H1 (cell line): ENCODE results near the gene NETO2. TPM values are rescaled to one million over a fixed set of nuclear protein-coding genes. Genes with fewer than 3 reads are reported as not detected.

Experiments
- CTCF ChIA-PET: fragments of 300-600 bp; sonication (Branson Sonifier 250); formaldehyde crosslinking; loops from one replicate; lab custom pipeline; 2021; ENCODE audit not compliant: partially characterized antibody; lab: Charles Lee
- POLR2A ChIA-PET: fragments of 300-600 bp; sonication (Branson Sonifier 250); formaldehyde crosslinking; loops from one replicate; lab custom pipeline; 2021; ENCODE audit warnings: inconsistent platforms; ENCODE audit not compliant: partially characterized antibody; lab: Charles Lee
- DNase-seq, 2 experiments: peaks; one replicate each; pipeline versions ENCODE4 v3.0.0 to v3.0.0-alpha.2; 2010 to 2022; ENCODE audit warnings: low spot score in 2 of 2, low read depth in 1 of 2, mixed read lengths in 1 of 2
- FAIRE-seq: peaks from 2 replicates; lab custom pipeline; 2011; peaks lifted over from hg19 to GRCh38; lab: Jason Lieb, UNC
- H2AFZ ChIP-seq: 2 replicates; pipeline ENCODE4 v1.8.1; 2012; ENCODE audit warnings: low read length, inconsistent platforms
- H2AK5ac ChIP-seq: 2 replicates; pipeline ENCODE4 v1.6.1; 2013; ENCODE audit warnings: low read depth, low read length
- H2BK120ac ChIP-seq: replicated peaks from 2 replicates; pipeline ENCODE3; 2013; ENCODE audit warnings: low read depth, low read length, inconsistent platforms
- H2BK12ac ChIP-seq: 2 replicates; pipeline ENCODE4 v1.6.1; 2013; ENCODE audit warnings: low read depth, low read length
- H2BK15ac ChIP-seq: 2 replicates; pipeline ENCODE4 v1.6.1; 2013; ENCODE audit warnings: low read length
- H2BK20ac ChIP-seq: 2 replicates; pipeline ENCODE4 v1.6.1; 2013; ENCODE audit warnings: low read length
- H2BK5ac ChIP-seq: 2 replicates; pipeline ENCODE4 v1.6.1; 2013; ENCODE audit warnings: low read depth, low read length
- H3K14ac ChIP-seq: 2 replicates; pipeline ENCODE4 v1.6.1; 2013; ENCODE audit warnings: inconsistent platforms; ENCODE audit not compliant: insufficient read length
- H3K18ac ChIP-seq: 2 replicates; pipeline ENCODE4 v1.6.1; 2013; ENCODE audit warnings: low read length; ENCODE audit errors: extremely low read depth
- H3K23ac ChIP-seq: 2 replicates; pipeline ENCODE4 v1.6.1; 2013; ENCODE audit warnings: inconsistent platforms; ENCODE audit not compliant: insufficient read length
- H3K23me2 ChIP-seq: 2 replicates; pipeline ENCODE4 v1.6.1; 2013; ENCODE audit warnings: low read depth, low read length
- H3K27ac ChIP-seq: 2 replicates; pipeline ENCODE4 v1.6.1; 2011; ENCODE audit warnings: low read depth, low read length, inconsistent platforms
- H3K27me3 ChIP-seq, 4 experiments: replicated peaks in 1 of 4; 1 replicate in 1 of 4; 2 replicates in 3 of 4; pipeline versions ENCODE4 v1.6.1 to v1.8.1; 2011 to 2013; ENCODE audit warnings: low read length in 3 of 4, mild to moderate bottlenecking in 3 of 4, inconsistent platforms in 2 of 4, mixed read lengths in 2 of 4, moderate library complexity in 1 of 4; ENCODE audit not compliant: control insufficient read depth in 3 of 4, insufficient read depth in 3 of 4; ENCODE audit errors: extremely low read depth in 1 of 4
- H3K36me3 ChIP-seq, 4 experiments: 2 replicates each; pipeline versions ENCODE4 v1.6.1 to v1.8.1; 2011 to 2013; ENCODE audit warnings: mild to moderate bottlenecking in 4 of 4, low read length in 3 of 4, moderate library complexity in 2 of 4, control low read depth in 1 of 4, inconsistent platforms in 1 of 4; ENCODE audit not compliant: insufficient read depth in 4 of 4, control insufficient read depth in 2 of 4
- H3K4ac ChIP-seq: replicated peaks from 2 replicates; pipeline ENCODE3; 2013; ENCODE audit warnings: low read length, low read depth, mixed read lengths, inconsistent platforms; ENCODE audit not compliant: insufficient read length
- H3K4me1 ChIP-seq, 4 experiments: replicated peaks in 1 of 4; 1 replicate in 1 of 4; 2 replicates in 3 of 4; pipeline versions ENCODE4 v1.6.1 to v1.8.1; 2011 to 2013; ENCODE audit warnings: low read length in 3 of 4, inconsistent platforms in 2 of 4, mixed read lengths in 1 of 4; ENCODE audit not compliant: insufficient read depth in 4 of 4, control insufficient read depth in 3 of 4
- H3K4me2 ChIP-seq, 2 experiments: 2 replicates each; pipeline versions ENCODE4 v1.6.1 to v1.8.1; 2011 to 2013; ENCODE audit warnings: low read depth in 2 of 2, low read length in 2 of 2, control low read depth in 1 of 2, inconsistent platforms in 1 of 2, mild to moderate bottlenecking in 1 of 2; ENCODE audit not compliant: insufficient read depth in 1 of 2
- H3K4me3 ChIP-seq, 4 experiments: fragments of 200-600, 300-600 bp in 1 of 4; sonication (generic), shearing (Covaris generic), sonication (Bioruptor Twin) in 1 of 4; 2 replicates each; pipeline versions ENCODE4 v1.5.1 to v1.8.1; 2011 to 2016; ENCODE audit warnings: low read length in 4 of 4, low read depth in 3 of 4, control low read depth in 2 of 4, inconsistent platforms in 2 of 4, mild to moderate bottlenecking in 2 of 4, mixed read lengths in 1 of 4, moderate library complexity in 1 of 4; ENCODE audit not compliant: insufficient read depth in 2 of 4; ENCODE audit errors: extremely low read depth in 1 of 4
- H3K56ac ChIP-seq: replicated peaks from 2 replicates; pipeline ENCODE3; 2013; ENCODE audit warnings: low read depth, mild to moderate bottlenecking, mixed read lengths, low read length, inconsistent platforms; ENCODE audit not compliant: insufficient read length
- H3K79me1 ChIP-seq: 2 replicates; pipeline ENCODE4 v1.6.1; 2013; ENCODE audit warnings: low read depth, low read length, control low read depth
- H3K79me2 ChIP-seq, 2 experiments: 2 replicates each; pipeline versions ENCODE4 v1.6.1 to v1.8.1; 2012 to 2013; ENCODE audit warnings: low read length in 2 of 2, mild to moderate bottlenecking in 2 of 2, inconsistent platforms in 1 of 2; ENCODE audit not compliant: insufficient read depth in 2 of 2, control insufficient read depth in 1 of 2
- H3K9ac ChIP-seq, 4 experiments: replicated peaks in 1 of 4; 1 replicate in 1 of 4; 2 replicates in 3 of 4; pipeline versions ENCODE4 v1.6.1 to v1.8.1; 2011 to 2013; ENCODE audit warnings: low read depth in 3 of 4, low read length in 3 of 4, control low read depth in 2 of 4, mild to moderate bottlenecking in 2 of 4, moderate library complexity in 2 of 4, inconsistent platforms in 1 of 4; ENCODE audit errors: extremely low read depth in 1 of 4
- H3K9me3 ChIP-seq, 2 experiments: 2 replicates each; pipeline versions ENCODE4 v1.6.1 to v1.8.1; 2012 to 2013; ENCODE audit warnings: mild to moderate bottlenecking in 2 of 2, moderate library complexity in 2 of 2, control low read depth in 1 of 2, inconsistent platforms in 1 of 2, low read depth in 1 of 2, low read length in 1 of 2, mixed read lengths in 1 of 2; ENCODE audit not compliant: insufficient read depth in 2 of 2
- H4K20me1 ChIP-seq, 2 experiments: replicated peaks in 1 of 2; 2 replicates each; pipeline versions ENCODE3 to v1.8.1; 2011 to 2013; ENCODE audit warnings: inconsistent platforms in 2 of 2, low read length in 2 of 2, mild to moderate bottlenecking in 1 of 2; ENCODE audit not compliant: insufficient read depth in 2 of 2, control insufficient read depth in 1 of 2
- H4K5ac ChIP-seq: 2 replicates; pipeline ENCODE4 v1.6.1; 2013; ENCODE audit warnings: low read length, low read depth, mixed read lengths, inconsistent platforms; ENCODE audit not compliant: insufficient read length
- H4K8ac ChIP-seq: 2 replicates; pipeline ENCODE4 v1.8.0; 2013; ENCODE audit warnings: mild to moderate bottlenecking, moderate library complexity, low read length, inconsistent platforms; ENCODE audit not compliant: insufficient read depth; ENCODE audit errors: extremely low read depth
- H4K91ac ChIP-seq: replicated peaks from 2 replicates; pipeline ENCODE3; 2013; ENCODE audit warnings: low read length, mixed read lengths, inconsistent platforms; ENCODE audit not compliant: insufficient read length
- POLR2AphosphoS5 ChIP-seq: IDR thresholded peaks from 2 replicates; pipeline ENCODE4 v1.6.1; 2011; ENCODE audit warnings: low read depth, low read length
- SUZ12 ChIP-seq: fragments of 200-600 bp; sonication (generic); IDR thresholded peaks from 2 replicates; pipeline ENCODE4 v1.6.1; 2012; ENCODE audit warnings: mild to moderate bottlenecking, inconsistent platforms, low read length, moderate library complexity, mixed read lengths
- WGBS, 2 experiments: shearing (Covaris generic) in 1 of 2; methylation state at CpG; one replicate each; pipeline versions ENCODE4 v1.1.6 to v1.1.7; 2013 to 2015; ENCODE audit warnings: low lambda C conversion rate in 2 of 2, mixed read lengths in 2 of 2, inconsistent platforms in 1 of 2, low coverage in 1 of 2, missing lambda C conversion rate in 1 of 2; ENCODE audit not compliant: insufficient replicate concordance in 2 of 2, insufficient coverage in 1 of 2, insufficient read length in 1 of 2; ENCODE audit errors: extremely low coverage in 1 of 2, missing lambda C conversion rate in 1 of 2; 5-methylcytosine and 5-hydroxymethylcytosine counted together
- polyA plus RNA-seq, 7 experiments: library from polyadenylated mRNA; depleted of rRNA in 3 of 7; stranded (reverse) in 5 of 7; unstranded in 2 of 7; fragments of >200 nt in 5 of 7; fragments of 200-250 nt in 2 of 7; gene quantifications; 1 replicate in 5 of 7; 2 replicates in 1 of 7; 4 replicates in 1 of 7; pipeline versions ENCODE4 v1.2.1 to v1.2.3, GENCODE V29; 2011 to 2013; ENCODE audit warnings: missing spikeins in 2 of 7, mixed read lengths in 2 of 7
- total RNA-seq: library from RNA; stranded (reverse); fragmentation: NEBNext Ultra II Directional; extraction: Animal tissue kit (Norgen Biotek cat#: 25700); gene quantifications from 2 replicates; pipeline ENCODE4 v1.2.1, GENCODE V29; 2021

The NETO2 gene
- total and polyA plus RNA-seq, 2 of the 8 experiments (the other 6 are each of a cell fraction or from before 2014, with no cell fraction given) = 9.4 to 12.5 TPM

- no peak for DNase-seq
- H3K79me2 ChIP-seq = no peaks in the 10 kb centered on the region
- H3K4me1 ChIP-seq = no peaks in the 10 kb centered on the region; a peak in 1 of 7 replicates
- H3K27ac ChIP-seq = no peak overlapping the region
- peaks cover 6% of the 10 kb centered on the region; the same call in 1 of the 2 replicates for H3K23me2 ChIP-seq
- no peak overlapping the region for H4K8ac ChIP-seq
- no peak overlapping the region for H4K91ac ChIP-seq
- no peaks in the 10 kb centered on the region for H3K79me1 ChIP-seq
- H3K4ac ChIP-seq = no peak overlapping the region
- H3K23ac ChIP-seq = no peak overlapping the region
- no peak overlapping the region for H3K56ac ChIP-seq
- CTCF ChIA-PET = interaction anchor here (0.8 to 2.9 kb wide), 6 partner anchors 11 to 32 kb away, joined by 3 to 12 read pairs (median 4); no protein-coding TSS in a partner anchor
- no peak overlapping the region for H3K14ac ChIP-seq
- peaks cover 0 to under 1% of the 10 kb centered on the region in 2 experiments; a peak in 1 of 4 replicates for H3K9me3 ChIP-seq
- FAIRE-seq = no peak
- no peak overlapping the region for H2BK15ac ChIP-seq
- peaks cover 0 to 4% of the 10 kb centered on the region in 2 experiments for H4K20me1 ChIP-seq
- no peak overlapping the region for H2BK120ac ChIP-seq
- POLR2A ChIA-PET = interaction anchor here (1.1 kb wide), 1 partner anchor 19 kb away, joined by 3 read pairs; no protein-coding TSS in a partner anchor
- H3K18ac ChIP-seq = no peak overlapping the region
- no peak overlapping the region for H3K9ac ChIP-seq
- H2BK5ac ChIP-seq = no peak overlapping the region
- H2BK12ac ChIP-seq = no peak overlapping the region
- H3K36me3 ChIP-seq = no peaks in the 10 kb centered on the region
- H3K4me3 ChIP-seq = no peak overlapping the region
- H3K4me2 ChIP-seq = no peak overlapping the region
- no peak overlapping the region for H2AK5ac ChIP-seq
- no peaks in the 10 kb centered on the region for H3K27me3 ChIP-seq
- no peak overlapping the region for H2BK20ac ChIP-seq
- H2AFZ ChIP-seq = no peak overlapping the region
- no peak overlapping the region for H4K5ac ChIP-seq
- WGBS, 2 experiments = 93% methylated on average over 3 of the region's 3 CpGs; no CpG with 5 or more reads in 1 of the 2 experiments
- TF ChIP-seq SUZ12 (no peak), POLR2AphosphoS5 (no peak)
Observed at GRCh38 chr16:47060596-47060995, 83.1 kb downstream of the NETO2 start.
